Parathyroid adenoma (tissue), 2 donors: Measurements from ENCODE around the gene LPP.

Experiments
- H2AFZ ChIP-seq: fragments of 300-600 bp; sonication (generic); one replicate; pipeline ENCODE4 v1.7.0; 2017; ENCODE audit warnings: antibody characterized with exemption, mild to moderate bottlenecking
- H3K27ac ChIP-seq: fragments of 300-600 bp; sonication (generic); one replicate; pipeline ENCODE4 v1.7.0; 2017
- H3K27me3 ChIP-seq: fragments of 300-600 bp; sonication (generic); one replicate; pipeline ENCODE4 v1.7.0; 2017; ENCODE audit warnings: low read length; ENCODE audit not compliant: control insufficient read depth, insufficient read depth
- H3K36me3 ChIP-seq: fragments of 300-600 bp; sonication (generic); one replicate; pipeline ENCODE4 v1.7.0; 2017; ENCODE audit warnings: low read length; ENCODE audit not compliant: control insufficient read depth, insufficient read depth
- H3K4me1 ChIP-seq: fragments of 300-600 bp; sonication (generic); one replicate; pipeline ENCODE4 v1.7.0; 2017; ENCODE audit warnings: control low read depth
- H3K4me2 ChIP-seq: fragments of 300-600 bp; sonication (generic); one replicate; pipeline ENCODE4 v1.7.0; 2017; ENCODE audit warnings: low read length
- H3K4me3 ChIP-seq: fragments of 300-600 bp; sonication (generic); one replicate; pipeline ENCODE4 v1.7.0; 2017; ENCODE audit warnings: low read depth, low read length
- H3K79me2 ChIP-seq: fragments of 300-600 bp; sonication (generic); one replicate; pipeline ENCODE4 v1.7.0; 2017; ENCODE audit warnings: control low read depth
- H3K9ac ChIP-seq: fragments of 300-600 bp; sonication (generic); one replicate; pipeline ENCODE4 v1.7.0; 2017; ENCODE audit warnings: mild to moderate bottlenecking
- H3K9me3 ChIP-seq: fragments of 300-600 bp; sonication (generic); one replicate; pipeline ENCODE4 v1.7.0; 2017; ENCODE audit warnings: low read length; ENCODE audit not compliant: control insufficient read depth
- TF ChIP-seq, protein P1 (sequence below): fragments of 300-600 bp; sonication (generic); IDR thresholded peaks from one replicate; pipeline ENCODE4 v1.7.0; 2017; ENCODE audit warnings: antibody characterized with exemption, mild to moderate bottlenecking
- donor health status: primary hyperparathyroidism.

LPP gene

GRCh38 chr3:188749830-188750229 lies 595.9 kb downstream of the LPP start:
- Histone ChIP-seq H2AFZ (no peak overlapping the region), H3K4me1 (no peaks in the 10 kb centered on the region), H3K4me2 (no peak overlapping the region), H3K4me3 (no peak overlapping the region), H3K9me3 (no peaks in the 10 kb centered on the region), H3K36me3 (no peaks in the 10 kb centered on the region), H3K9ac (no peak overlapping the region), H3K27me3 (no peaks in the 10 kb centered on the region), H3K79me2 (no peaks in the 10 kb centered on the region), H3K27ac (no peak overlapping the region)
- TF ChIP-seq, protein P1, sequence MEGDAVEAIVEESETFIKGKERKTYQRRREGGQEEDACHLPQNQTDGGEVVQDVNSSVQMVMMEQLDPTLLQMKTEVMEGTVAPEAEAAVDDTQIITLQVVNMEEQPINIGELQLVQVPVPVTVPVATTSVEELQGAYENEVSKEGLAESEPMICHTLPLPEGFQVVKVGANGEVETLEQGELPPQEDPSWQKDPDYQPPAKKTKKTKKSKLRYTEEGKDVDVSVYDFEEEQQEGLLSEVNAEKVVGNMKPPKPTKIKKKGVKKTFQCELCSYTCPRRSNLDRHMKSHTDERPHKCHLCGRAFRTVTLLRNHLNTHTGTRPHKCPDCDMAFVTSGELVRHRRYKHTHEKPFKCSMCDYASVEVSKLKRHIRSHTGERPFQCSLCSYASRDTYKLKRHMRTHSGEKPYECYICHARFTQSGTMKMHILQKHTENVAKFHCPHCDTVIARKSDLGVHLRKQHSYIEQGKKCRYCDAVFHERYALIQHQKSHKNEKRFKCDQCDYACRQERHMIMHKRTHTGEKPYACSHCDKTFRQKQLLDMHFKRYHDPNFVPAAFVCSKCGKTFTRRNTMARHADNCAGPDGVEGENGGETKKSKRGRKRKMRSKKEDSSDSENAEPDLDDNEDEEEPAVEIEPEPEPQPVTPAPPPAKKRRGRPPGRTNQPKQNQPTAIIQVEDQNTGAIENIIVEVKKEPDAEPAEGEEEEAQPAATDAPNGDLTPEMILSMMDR = no peak

- Histone ChIP-seq H3K36me3 (no peaks in the 10 kb centered on the region), H3K27ac (no peak overlapping the region)
- TF ChIP-seq, protein P1 = no peak
These were observed 596.7 kb downstream of the LPP start for GRCh38 chr3:188750617-188751016.

DNA sequence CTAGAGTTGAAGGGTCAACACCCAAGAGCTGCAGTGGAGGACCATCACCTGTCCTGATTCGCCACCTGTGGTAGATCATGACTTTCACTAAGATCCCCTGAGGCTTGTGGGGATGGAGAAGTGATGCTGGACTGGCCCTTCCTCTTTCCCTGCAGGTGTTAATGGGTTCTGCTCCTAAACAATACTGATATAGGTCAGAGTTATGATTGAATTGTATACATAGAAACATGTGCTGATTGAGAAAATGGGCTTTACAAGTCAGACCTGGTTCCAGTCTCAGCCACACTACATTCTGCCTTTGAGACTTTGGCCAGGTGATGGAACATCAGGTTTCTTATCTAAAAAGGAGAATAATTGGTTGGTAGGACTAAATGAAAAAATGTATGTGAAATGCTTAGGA lies 598.9 kb downstream of the LPP start:
- Histone ChIP-seq H3K36me3 (no peaks in the 10 kb centered on the region), H2AFZ (no peak overlapping the region), H3K4me3 (no peak overlapping the region), H3K4me2 (no peak overlapping the region), H3K27ac (no peak overlapping the region), H3K79me2 (no peaks in the 10 kb centered on the region), H3K9me3 (no peaks in the 10 kb centered on the region), H3K9ac (no peak overlapping the region), H3K4me1 (no peaks in the 10 kb centered on the region), H3K27me3 (no peaks in the 10 kb centered on the region)
- TF ChIP-seq, protein P1 = no peak

More at GRCh38 chr3:188750617-188751016, 596.7 kb downstream of the LPP start:
- H3K4me1 ChIP-seq = no peaks in the 10 kb centered on the region
- H2AFZ ChIP-seq = no peak overlapping the region
- H3K79me2 ChIP-seq = no peaks in the 10 kb centered on the region
- no peak overlapping the region for H3K4me2 ChIP-seq
- H3K27me3 ChIP-seq = no peaks in the 10 kb centered on the region
- no peak overlapping the region for H3K4me3 ChIP-seq
- H3K9me3 ChIP-seq = no peaks in the 10 kb centered on the region
- no peak overlapping the region for H3K9ac ChIP-seq

DNA sequence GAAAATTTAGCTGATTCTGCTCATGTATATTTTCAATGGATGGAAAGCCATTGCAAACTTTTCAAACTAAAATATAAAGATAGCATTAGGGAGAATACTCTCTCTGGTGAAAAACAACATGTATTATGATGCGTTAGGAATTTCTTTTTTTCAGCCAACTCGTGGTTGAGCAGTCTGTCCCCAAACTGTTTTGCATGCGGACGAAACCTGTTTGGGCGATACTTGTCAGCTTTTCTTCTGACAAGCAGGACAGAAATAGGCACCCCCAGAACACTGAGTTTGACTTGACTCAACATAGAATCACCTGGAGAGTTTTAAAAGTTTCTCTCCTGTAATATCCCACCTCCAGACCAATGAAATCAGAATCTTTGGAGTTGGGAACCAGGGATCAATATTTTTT lies 600.3 kb downstream of the LPP start:
- H3K27me3 ChIP-seq = no peaks in the 10 kb centered on the region
- H3K27ac ChIP-seq = no peak overlapping the region
- H3K79me2 ChIP-seq = no peaks in the 10 kb centered on the region
- H3K4me2 ChIP-seq = no peak overlapping the region
- no peaks in the 10 kb centered on the region for H3K36me3 ChIP-seq
- no peak overlapping the region for H2AFZ ChIP-seq
- H3K4me1 ChIP-seq = no peaks in the 10 kb centered on the region
- TF ChIP-seq, protein P1 = no peak
- H3K4me3 ChIP-seq = no peak overlapping the region
- no peaks in the 10 kb centered on the region for H3K9me3 ChIP-seq
- H3K9ac ChIP-seq = no peak overlapping the region

DNA sequence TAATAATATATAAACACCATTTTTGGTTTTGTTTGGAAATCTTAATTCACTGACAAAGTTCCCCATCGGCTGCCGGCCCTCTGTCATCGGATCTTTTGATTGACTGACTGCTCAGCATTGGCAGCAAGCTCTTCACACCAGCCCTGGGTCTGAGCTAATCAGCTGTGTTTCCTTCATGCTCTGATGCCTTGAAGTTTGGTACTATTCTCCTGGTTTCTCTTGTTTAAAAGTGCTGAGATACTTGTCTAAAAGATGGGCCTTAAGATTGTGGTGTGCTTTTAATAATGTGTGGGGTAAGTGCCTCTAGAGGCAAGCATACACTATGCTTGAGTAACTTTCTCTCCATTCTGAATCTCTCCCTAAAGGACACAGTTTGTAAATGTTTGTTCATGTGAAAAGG lies 602.3 kb downstream of the LPP start:
- TF ChIP-seq, protein P1 = no peak
- Histone ChIP-seq H3K79me2 (no peaks in the 10 kb centered on the region), H3K4me3 (no peak overlapping the region)

More for the DNA sequence above, 602.3 kb downstream of the LPP start:
- H3K36me3 ChIP-seq = no peaks in the 10 kb centered on the region
- H3K9me3 ChIP-seq = no peaks in the 10 kb centered on the region
- no peaks in the 10 kb centered on the region for H3K4me1 ChIP-seq
- H3K4me2 ChIP-seq = no peak overlapping the region
- no peak overlapping the region for H2AFZ ChIP-seq
- no peaks in the 10 kb centered on the region for H3K27me3 ChIP-seq
- no peak overlapping the region for H3K27ac ChIP-seq
- no peak overlapping the region for H3K9ac ChIP-seq
